Suprapubic skin (tissue), 4 donors: ENCODE data around the gene DCUN1D3.

Experiments
- POLR2A ChIP-seq, 2 donors: fragments of 450-650 bp; IDR thresholded peaks; one replicate each; pipeline ENCODE4 v1.6.1; 2017; ENCODE audit warnings: antibody characterized with exemption in 2 of 2, mild to moderate bottlenecking in 2 of 2, moderate library complexity in 2 of 2
- POLR2AphosphoS5 ChIP-seq, 3 donors: sonication (generic); formaldehyde crosslinking; IDR thresholded peaks; one replicate each; pipeline ENCODE4 v1.6.1; 2017; ENCODE audit warnings: antibody characterized with exemption in 3 of 3
- TF ChIP-seq, protein P1 (sequence below), 2 donors: fragments of 200-600 bp in 1 of 2; fragments of 450-650 bp in 1 of 2; sonication (generic) in 1 of 2; IDR thresholded peaks; one replicate each; pipeline ENCODE4 v1.5.1; 2016 to 2019; ENCODE audit warnings: antibody characterized with exemption in 2 of 2, mild to moderate bottlenecking in 1 of 2, moderate library complexity in 1 of 2

DNA sequence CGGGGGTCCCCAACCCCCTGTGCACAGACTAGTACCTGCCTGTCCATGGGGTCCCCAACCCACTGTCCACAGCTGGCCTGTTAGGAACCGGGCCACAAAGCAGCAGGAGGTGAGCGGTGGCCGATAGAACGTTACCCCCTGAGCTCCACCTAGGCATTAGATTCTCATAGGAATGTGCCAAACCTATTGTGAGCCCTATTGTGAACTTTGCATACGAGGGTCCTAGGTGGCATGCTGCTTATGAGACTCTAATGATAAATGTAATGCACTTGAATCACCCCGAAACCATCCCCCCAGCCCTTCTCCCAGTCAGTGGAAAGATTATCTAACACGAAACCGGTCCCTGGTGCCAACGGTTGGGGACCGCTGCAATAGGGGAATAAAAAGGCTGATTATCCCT lies 92.3 kb downstream of the DCUN1D3 start:
- TF ChIP-seq, protein P1, sequence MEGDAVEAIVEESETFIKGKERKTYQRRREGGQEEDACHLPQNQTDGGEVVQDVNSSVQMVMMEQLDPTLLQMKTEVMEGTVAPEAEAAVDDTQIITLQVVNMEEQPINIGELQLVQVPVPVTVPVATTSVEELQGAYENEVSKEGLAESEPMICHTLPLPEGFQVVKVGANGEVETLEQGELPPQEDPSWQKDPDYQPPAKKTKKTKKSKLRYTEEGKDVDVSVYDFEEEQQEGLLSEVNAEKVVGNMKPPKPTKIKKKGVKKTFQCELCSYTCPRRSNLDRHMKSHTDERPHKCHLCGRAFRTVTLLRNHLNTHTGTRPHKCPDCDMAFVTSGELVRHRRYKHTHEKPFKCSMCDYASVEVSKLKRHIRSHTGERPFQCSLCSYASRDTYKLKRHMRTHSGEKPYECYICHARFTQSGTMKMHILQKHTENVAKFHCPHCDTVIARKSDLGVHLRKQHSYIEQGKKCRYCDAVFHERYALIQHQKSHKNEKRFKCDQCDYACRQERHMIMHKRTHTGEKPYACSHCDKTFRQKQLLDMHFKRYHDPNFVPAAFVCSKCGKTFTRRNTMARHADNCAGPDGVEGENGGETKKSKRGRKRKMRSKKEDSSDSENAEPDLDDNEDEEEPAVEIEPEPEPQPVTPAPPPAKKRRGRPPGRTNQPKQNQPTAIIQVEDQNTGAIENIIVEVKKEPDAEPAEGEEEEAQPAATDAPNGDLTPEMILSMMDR (IDR thresholded peaks at IDR 0.05) = no peak
- TF ChIP-seq POLR2AphosphoS5 (IDR thresholded peaks at IDR 0.05) = no peak
- TF ChIP-seq POLR2A (IDR thresholded peaks at IDR 0.05) = no peak
